ENCODE results near the gene ST6GALNAC5.

DNA sequence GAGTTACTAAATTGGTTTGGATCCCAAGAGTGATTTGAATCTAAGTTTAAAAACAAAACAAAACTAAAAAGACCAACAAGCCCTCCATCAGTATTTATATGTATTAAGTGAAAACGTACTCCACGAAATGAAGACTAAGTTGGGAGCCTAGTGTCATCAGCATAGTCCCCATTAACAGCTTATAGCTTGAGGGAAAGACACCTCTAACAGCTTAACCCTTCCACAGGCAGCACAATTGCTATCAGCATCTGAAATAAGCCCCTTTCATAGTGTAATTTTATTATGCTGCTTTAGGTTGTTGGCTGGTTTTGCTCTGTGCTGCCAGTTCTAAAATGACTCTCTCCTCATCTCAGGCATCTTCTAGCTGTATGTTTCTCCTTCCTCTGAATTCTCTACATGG lies 25.8 kb upstream of the ST6GALNAC5 start:
- TF ChIP-seq, protein P1, sequence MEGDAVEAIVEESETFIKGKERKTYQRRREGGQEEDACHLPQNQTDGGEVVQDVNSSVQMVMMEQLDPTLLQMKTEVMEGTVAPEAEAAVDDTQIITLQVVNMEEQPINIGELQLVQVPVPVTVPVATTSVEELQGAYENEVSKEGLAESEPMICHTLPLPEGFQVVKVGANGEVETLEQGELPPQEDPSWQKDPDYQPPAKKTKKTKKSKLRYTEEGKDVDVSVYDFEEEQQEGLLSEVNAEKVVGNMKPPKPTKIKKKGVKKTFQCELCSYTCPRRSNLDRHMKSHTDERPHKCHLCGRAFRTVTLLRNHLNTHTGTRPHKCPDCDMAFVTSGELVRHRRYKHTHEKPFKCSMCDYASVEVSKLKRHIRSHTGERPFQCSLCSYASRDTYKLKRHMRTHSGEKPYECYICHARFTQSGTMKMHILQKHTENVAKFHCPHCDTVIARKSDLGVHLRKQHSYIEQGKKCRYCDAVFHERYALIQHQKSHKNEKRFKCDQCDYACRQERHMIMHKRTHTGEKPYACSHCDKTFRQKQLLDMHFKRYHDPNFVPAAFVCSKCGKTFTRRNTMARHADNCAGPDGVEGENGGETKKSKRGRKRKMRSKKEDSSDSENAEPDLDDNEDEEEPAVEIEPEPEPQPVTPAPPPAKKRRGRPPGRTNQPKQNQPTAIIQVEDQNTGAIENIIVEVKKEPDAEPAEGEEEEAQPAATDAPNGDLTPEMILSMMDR (conservative IDR thresholded peaks at IDR 0.05): no peak
- no peak for TF ChIP-seq ZFX (IDR thresholded peaks at IDR 0.05)

All from C4-2B (cell line).